Measurements from ENCODE around the gene ABI2.

DNA sequence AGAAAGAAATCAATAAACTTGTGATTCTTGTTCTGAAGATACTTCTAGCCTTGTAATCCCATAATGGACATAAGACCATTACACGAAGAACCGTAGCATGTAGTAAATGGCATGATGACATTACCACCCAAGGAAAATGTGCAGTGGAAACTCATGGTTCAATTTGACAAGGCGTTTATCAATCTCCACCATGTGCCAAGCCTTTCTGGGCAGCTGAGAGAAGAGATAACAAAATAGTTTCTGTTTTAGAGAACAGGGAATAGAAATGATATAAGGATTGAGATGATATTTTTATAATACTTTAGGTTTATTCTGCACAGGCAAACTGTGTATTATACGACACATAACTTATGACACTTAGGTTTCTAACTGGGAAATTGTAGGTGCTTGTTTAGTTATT, 19.2 kb downstream of the ABI2 start:
- TF ChIP-seq, protein P1, sequence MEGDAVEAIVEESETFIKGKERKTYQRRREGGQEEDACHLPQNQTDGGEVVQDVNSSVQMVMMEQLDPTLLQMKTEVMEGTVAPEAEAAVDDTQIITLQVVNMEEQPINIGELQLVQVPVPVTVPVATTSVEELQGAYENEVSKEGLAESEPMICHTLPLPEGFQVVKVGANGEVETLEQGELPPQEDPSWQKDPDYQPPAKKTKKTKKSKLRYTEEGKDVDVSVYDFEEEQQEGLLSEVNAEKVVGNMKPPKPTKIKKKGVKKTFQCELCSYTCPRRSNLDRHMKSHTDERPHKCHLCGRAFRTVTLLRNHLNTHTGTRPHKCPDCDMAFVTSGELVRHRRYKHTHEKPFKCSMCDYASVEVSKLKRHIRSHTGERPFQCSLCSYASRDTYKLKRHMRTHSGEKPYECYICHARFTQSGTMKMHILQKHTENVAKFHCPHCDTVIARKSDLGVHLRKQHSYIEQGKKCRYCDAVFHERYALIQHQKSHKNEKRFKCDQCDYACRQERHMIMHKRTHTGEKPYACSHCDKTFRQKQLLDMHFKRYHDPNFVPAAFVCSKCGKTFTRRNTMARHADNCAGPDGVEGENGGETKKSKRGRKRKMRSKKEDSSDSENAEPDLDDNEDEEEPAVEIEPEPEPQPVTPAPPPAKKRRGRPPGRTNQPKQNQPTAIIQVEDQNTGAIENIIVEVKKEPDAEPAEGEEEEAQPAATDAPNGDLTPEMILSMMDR (IDR thresholded peaks at IDR 0.05 in 4 of 5, conservative IDR thresholded peaks at IDR 0.05 in 1 of 5): no peak
- TF ChIP-seq POLR2A (IDR thresholded peaks at IDR 0.05): no peak

Data from gastrocnemius medialis (tissue), 4 donors.